GM12874 (cell line): ENCODE data around the gene MAP1B.

ENCODE experiments used
- CTCF ChIP-seq: IDR thresholded peaks from 2 replicates; pipeline ENCODE4 v1.5.1; 2011; ENCODE audit warnings: low read depth, mild to moderate bottlenecking, control low read depth, low read length, moderate library complexity; ENCODE audit not compliant: insufficient read depth

MAP1B gene

GRCh38 chr5:72144762-72145161 lies 37.5 kb downstream of the MAP1B start:
- no peak for TF ChIP-seq CTCF

GRCh38 chr5:72145348-72145747 lies 38.1 kb downstream of the MAP1B start:
- TF ChIP-seq CTCF: no peak

- no peak for TF ChIP-seq CTCF
Measured at GRCh38 chr5:72146056-72146455, 38.8 kb downstream of the MAP1B start.

GRCh38 chr5:72147569-72147968 lies 40.3 kb downstream of the MAP1B start:
- TF ChIP-seq CTCF: no peak

GRCh38 chr5:72149742-72150141 lies 42.5 kb downstream of the MAP1B start:
- no peak for TF ChIP-seq CTCF

- TF ChIP-seq CTCF: no peak
Measured at GRCh38 chr5:72151169-72151568, 43.9 kb downstream of the MAP1B start.

GRCh38 chr5:72151646-72152045 lies 44.4 kb downstream of the MAP1B start:
- no peak for TF ChIP-seq CTCF

GRCh38 chr5:72152545-72152944 lies 45.3 kb downstream of the MAP1B start:
- no peak for TF ChIP-seq CTCF
